Measurements from ENCODE around the gene RPL6.

- no peak for TF ChIP-seq POLR2A (IDR thresholded peaks at IDR 0.05)
- no peak for TF ChIP-seq POLR2AphosphoS5 (IDR thresholded peaks at IDR 0.05)
- no peak for TF ChIP-seq CTCF (IDR thresholded peaks at IDR 0.05)
These were observed 22.6 kb upstream of the RPL6 start for GRCh38 chr12:112431965-112432364.
